SK-N-SH treated with all-trans-retinoic acid at 6 μM for 48 hours (cell line): ENCODE data around the gene ZNF841.

Source experiments
- TCF4 ChIP-seq: fragments of 250-450 bp; sonication (Bioruptor Pico); IDR thresholded peaks from 2 replicates; pipeline ENCODE4 v1.8.0; 2021; ENCODE audit warnings: mild to moderate bottlenecking, moderate library complexity, borderline replicate concordance
- TSHZ2 ChIP-seq: fragments of 250-450 bp; sonication (Bioruptor Pico); IDR thresholded peaks from 2 replicates; pipeline ENCODE4 v1.5.0; 2020; ENCODE audit warnings: mild to moderate bottlenecking, moderate library complexity

GRCh38 chr19:52095172-52096014 is at the start of gene ZNF841:
- TF ChIP-seq TCF4 (CRISPR knock-in tag) (no peak), TSHZ2 (CRISPR knock-in tag) (no peak)
